Neural progenitor cell (in vitro differentiated cells): ENCODE measurements around the gene SLC2A5. TPM values are rescaled to one million over a fixed set of nuclear protein-coding genes. Genes with fewer than 3 reads are reported as not detected.

Experiments
- DNase-seq: peaks from one replicate; pipeline ENCODE4 v3.0.0-alpha.2; 2016; ENCODE audit warnings: low spot score
- H2AFZ ChIP-seq: fragments of 200-600 bp; sonication (generic); replicated peaks from 2 replicates; pipeline ENCODE4 v1.6.1; 2016; ENCODE audit warnings: antibody characterized with exemption
- H3F3A ChIP-seq: fragments of 200-600 bp; sonication (generic); 2 replicates; pipeline ENCODE4 v1.6.1; 2016; ENCODE audit warnings: antibody characterized with exemption, low read depth
- H3K27ac ChIP-seq: fragments of 200-600 bp; sonication (generic); 2 replicates; pipeline ENCODE4 v1.5.1; 2016; ENCODE audit warnings: mild to moderate bottlenecking
- H3K27me3 ChIP-seq: fragments of 200-600 bp; sonication (generic); 2 replicates; pipeline ENCODE4 v1.6.1; 2016; ENCODE audit warnings: mild to moderate bottlenecking, moderate library complexity
- H3K36me3 ChIP-seq: fragments of 200-600 bp; sonication (generic); 2 replicates; pipeline ENCODE4 v1.5.1; 2016
- H3K4me1 ChIP-seq: fragments of 200-600 bp; sonication (generic); 2 replicates; pipeline ENCODE4 v1.6.1; 2016; ENCODE audit warnings: mixed run types
- H3K4me2 ChIP-seq: fragments of 200-600 bp; sonication (generic); 2 replicates; pipeline ENCODE4 v1.6.1; 2016
- H3K4me3 ChIP-seq: fragments of 200-600 bp; sonication (generic); 2 replicates; pipeline ENCODE4 v1.5.1; 2016
- H3K79me2 ChIP-seq: fragments of 200-600 bp; sonication (generic); 2 replicates; pipeline ENCODE4 v1.6.1; 2016; ENCODE audit warnings: low read depth
- H3K9ac ChIP-seq: fragments of 200-600 bp; sonication (generic); 2 replicates; pipeline ENCODE4 v1.6.1; 2016
- H3K9me3 ChIP-seq: fragments of 200-600 bp; sonication (generic); 2 replicates; pipeline ENCODE4 v1.5.1; 2016; ENCODE audit warnings: low read depth
- H4K20me1 ChIP-seq: fragments of 200-600 bp; sonication (generic); 2 replicates; pipeline ENCODE4 v1.6.1; 2016; ENCODE audit warnings: low read depth
- H3K27ac Mint-ChIP-seq: 3 replicates; pipeline ENCODE4 v1.8.0; 2021; ENCODE audit warnings: mixed read lengths
- H3K27me3 Mint-ChIP-seq: 2 replicates; pipeline ENCODE4 v1.8.0; 2022; ENCODE audit warnings: low read depth, mild to moderate bottlenecking, inconsistent platforms, moderate library complexity, mixed read lengths; ENCODE audit not compliant: insufficient read depth
- H3K36me3 Mint-ChIP-seq: 3 replicates; pipeline ENCODE4 v1.8.0; 2021; ENCODE audit warnings: mixed read lengths
- H3K4me1 Mint-ChIP-seq: 3 replicates; pipeline ENCODE4 v1.8.0; 2021; ENCODE audit warnings: mixed read lengths
- H3K4me3 Mint-ChIP-seq: 3 replicates; pipeline ENCODE4 v1.8.0; 2021; ENCODE audit warnings: mild to moderate bottlenecking, moderate library complexity, mixed read lengths
- H3K9me3 Mint-ChIP-seq: 3 replicates; pipeline ENCODE4 v1.8.0; 2020; ENCODE audit warnings: mixed read lengths
- EZH2 ChIP-seq: fragments of 200-600 bp; sonication (generic); IDR thresholded peaks from 2 replicates; pipeline ENCODE4 v1.6.1; 2017; ENCODE audit warnings: antibody characterized with exemption, mild to moderate bottlenecking, moderate library complexity
- EZH2phosphoT487 ChIP-seq: fragments of 200-600 bp; sonication (generic); IDR thresholded peaks from 2 replicates; pipeline ENCODE4 v1.6.1; 2017; ENCODE audit warnings: antibody characterized with exemption
- total RNA-seq: library from RNA; depleted of rRNA; stranded (reverse); fragments of >200 nt; gene quantifications from 2 replicates; pipeline ENCODE4 v1.2.3, GENCODE V29; 2015; ENCODE audit warnings: low replicate concordance
- TF ChIP-seq, protein P1 (sequence below): fragments of 200-600 bp; sonication (generic); IDR thresholded peaks from 2 replicates; pipeline ENCODE4 v1.5.1; 2017; ENCODE audit warnings: antibody characterized with exemption, mild to moderate bottlenecking

SLC2A5 gene
- total RNA-seq, 1 donor from 2014 or later: not detected

DNA sequence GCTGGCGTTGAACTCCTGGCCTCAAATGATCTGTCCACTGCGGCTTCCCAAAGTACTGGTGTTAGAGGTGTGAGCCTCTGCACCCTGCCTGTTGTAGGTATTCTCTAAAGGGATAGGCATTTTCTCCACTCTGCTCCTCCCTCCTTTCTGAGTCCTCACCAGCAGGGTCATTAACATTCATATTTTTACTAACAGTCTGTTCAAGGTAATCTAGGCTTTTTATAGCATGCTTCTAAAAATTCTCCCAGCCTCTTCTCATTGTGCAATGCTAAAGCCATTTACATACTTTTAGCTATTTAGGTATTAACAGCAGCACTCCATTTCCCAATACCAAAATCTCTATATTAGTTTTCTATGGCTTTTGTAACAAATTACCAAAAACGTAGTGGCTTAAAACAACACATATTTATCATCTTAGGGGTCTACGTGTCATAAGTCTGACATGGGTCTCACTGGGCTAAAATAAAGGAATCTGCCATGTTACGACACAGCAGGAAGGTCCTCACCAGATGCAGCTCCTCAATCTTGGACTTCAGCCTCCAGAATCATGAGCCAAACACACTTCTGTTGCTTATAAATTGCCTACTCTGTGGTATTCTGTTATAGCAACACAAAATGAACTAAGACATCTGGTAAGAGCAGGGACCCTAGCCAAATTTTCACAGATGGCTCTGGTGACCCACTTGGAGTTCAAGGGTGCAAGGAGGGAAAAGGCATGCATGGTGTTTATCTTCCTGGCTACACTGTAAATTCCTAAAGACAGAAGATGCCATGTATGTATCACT, 40.3 kb downstream of the SLC2A5 start:
- Mint-ChIP-seq H3K36me3 (no peaks in the 10 kb centered on the region), H3K4me1 (peaks cover 2% of the 10 kb centered on the region)

GRCh38 chr1:9027307-9027706, 42.1 kb downstream of the SLC2A5 start:
- Histone ChIP-seq H3K9ac (no peak overlapping the region), H3K27me3 (no peaks in the 10 kb centered on the region), H3K4me1 (no peaks in the 10 kb centered on the region), H3K9me3 (no peaks in the 10 kb centered on the region), H3K4me2 (no peak overlapping the region), H3K27ac (no peak overlapping the region), H3F3A (no peaks in the 10 kb centered on the region), H2AFZ (no peak overlapping the region), H3K4me3 (no peak overlapping the region), H4K20me1 (no peaks in the 10 kb centered on the region), H3K36me3 (no peaks in the 10 kb centered on the region), H3K79me2 (no peaks in the 10 kb centered on the region)
- TF ChIP-seq, protein P1, sequence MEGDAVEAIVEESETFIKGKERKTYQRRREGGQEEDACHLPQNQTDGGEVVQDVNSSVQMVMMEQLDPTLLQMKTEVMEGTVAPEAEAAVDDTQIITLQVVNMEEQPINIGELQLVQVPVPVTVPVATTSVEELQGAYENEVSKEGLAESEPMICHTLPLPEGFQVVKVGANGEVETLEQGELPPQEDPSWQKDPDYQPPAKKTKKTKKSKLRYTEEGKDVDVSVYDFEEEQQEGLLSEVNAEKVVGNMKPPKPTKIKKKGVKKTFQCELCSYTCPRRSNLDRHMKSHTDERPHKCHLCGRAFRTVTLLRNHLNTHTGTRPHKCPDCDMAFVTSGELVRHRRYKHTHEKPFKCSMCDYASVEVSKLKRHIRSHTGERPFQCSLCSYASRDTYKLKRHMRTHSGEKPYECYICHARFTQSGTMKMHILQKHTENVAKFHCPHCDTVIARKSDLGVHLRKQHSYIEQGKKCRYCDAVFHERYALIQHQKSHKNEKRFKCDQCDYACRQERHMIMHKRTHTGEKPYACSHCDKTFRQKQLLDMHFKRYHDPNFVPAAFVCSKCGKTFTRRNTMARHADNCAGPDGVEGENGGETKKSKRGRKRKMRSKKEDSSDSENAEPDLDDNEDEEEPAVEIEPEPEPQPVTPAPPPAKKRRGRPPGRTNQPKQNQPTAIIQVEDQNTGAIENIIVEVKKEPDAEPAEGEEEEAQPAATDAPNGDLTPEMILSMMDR: no peak
- no peak for TF ChIP-seq EZH2phosphoT487
- TF ChIP-seq EZH2: no peak
- peaks cover 15% of the 10 kb centered on the region for H3K9me3 Mint-ChIP-seq
- H3K4me3 Mint-ChIP-seq: no peak overlapping the region
- DNase-seq: no peak
- H3K4me1 Mint-ChIP-seq: peaks cover 2% of the 10 kb centered on the region
- no peaks in the 10 kb centered on the region for H3K36me3 Mint-ChIP-seq
- H3K27me3 Mint-ChIP-seq: peaks cover 12% of the 10 kb centered on the region
- H3K27ac Mint-ChIP-seq: no peak overlapping the region

More for the DNA sequence above, 40.3 kb downstream of the SLC2A5 start:
- Histone ChIP-seq H3K79me2 (no peaks in the 10 kb centered on the region), H3F3A (no peaks in the 10 kb centered on the region), H3K27me3 (no peaks in the 10 kb centered on the region), H2AFZ (no peak overlapping the region), H3K36me3 (no peaks in the 10 kb centered on the region), H4K20me1 (no peaks in the 10 kb centered on the region), H3K27ac (no peak overlapping the region), H3K4me2 (no peak overlapping the region), H3K4me3 (no peak overlapping the region), H3K9me3 (no peaks in the 10 kb centered on the region), H3K9ac (no peak overlapping the region), H3K4me1 (no peaks in the 10 kb centered on the region)
- H3K27ac Mint-ChIP-seq: no peak overlapping the region
- H3K4me3 Mint-ChIP-seq: no peak overlapping the region
- DNase-seq: no peak
- H3K9me3 Mint-ChIP-seq: peaks cover 16% of the 10 kb centered on the region
- TF ChIP-seq EZH2 (no peak), EZH2phosphoT487 (no peak)
- TF ChIP-seq, protein P1: no peak
- H3K27me3 Mint-ChIP-seq: peaks cover 14% of the 10 kb centered on the region

- no peaks in the 10 kb centered on the region for H3K36me3 ChIP-seq
- no peaks in the 10 kb centered on the region for H3K9me3 ChIP-seq
- H3K4me1 ChIP-seq: no peaks in the 10 kb centered on the region
- no peak for TF ChIP-seq EZH2
- TF ChIP-seq EZH2phosphoT487: no peak
- TF ChIP-seq, protein P1: no peak
- no peak overlapping the region for H3K27ac Mint-ChIP-seq
- no peaks in the 10 kb centered on the region for H4K20me1 ChIP-seq
- H3K27me3 Mint-ChIP-seq: peaks cover 15% of the 10 kb centered on the region
- no peak overlapping the region for H3K4me2 ChIP-seq
- no peaks in the 10 kb centered on the region for H3K36me3 Mint-ChIP-seq
- H3K4me1 Mint-ChIP-seq: peaks cover 7% of the 10 kb centered on the region
- H3F3A ChIP-seq: no peaks in the 10 kb centered on the region
- no peak overlapping the region for H3K9ac ChIP-seq
- no peak overlapping the region for H2AFZ ChIP-seq
- no peak for DNase-seq
- no peak overlapping the region for H3K4me3 Mint-ChIP-seq
- H3K79me2 ChIP-seq: no peaks in the 10 kb centered on the region
- H3K4me3 ChIP-seq: no peak overlapping the region
- no peaks in the 10 kb centered on the region for H3K27me3 ChIP-seq
- no peak overlapping the region for H3K27ac ChIP-seq
- H3K9me3 Mint-ChIP-seq: peaks cover 5% of the 10 kb centered on the region
Observed at GRCh38 chr1:9025449-9025848, 44.0 kb downstream of the SLC2A5 start.
